SK-N-MC (cell line): ENCODE measurements around the gene GBA3.

ENCODE experiments used
- DNase-seq: peaks from one replicate; pipeline ENCODE4 v3.0.0-alpha.2; 2011; ENCODE audit warnings: low read depth, low spot score
- H3K27ac ChIP-seq: fragments of 200-600 bp; sonication (generic); 2 replicates; pipeline ENCODE4 v1.5.1; 2016; ENCODE audit warnings: mixed run types
- H3K36me3 ChIP-seq: fragments of 200-600 bp; sonication (generic); 2 replicates; pipeline ENCODE4 v1.6.1; 2017; ENCODE audit warnings: antibody characterized with exemption, low read length, mixed read lengths; ENCODE audit not compliant: insufficient read depth
- H3K4me3 ChIP-seq: fragments of 200-600 bp; sonication (generic); 2 replicates; pipeline ENCODE4 v1.5.1; 2016
- H3K9ac ChIP-seq: fragments of 200-600 bp; sonication (generic); 2 replicates; pipeline ENCODE4 v1.8.0; 2017; ENCODE audit warnings: mixed run types, mixed read lengths; ENCODE audit not compliant: insufficient read length
- H3K9me3 ChIP-seq: fragments of 200-600 bp; sonication (generic); 2 replicates; pipeline ENCODE4 v1.6.1; 2017; ENCODE audit warnings: low read depth, mild to moderate bottlenecking, antibody characterized with exemption, low read length, moderate library complexity, mixed read lengths
- EZH2 ChIP-seq: fragments of 200-600 bp; sonication (generic); IDR thresholded peaks from one replicate; pipeline ENCODE4 v1.6.1; 2017; ENCODE audit warnings: antibody characterized with exemption
- FOXP2 ChIP-seq: optimal IDR thresholded peaks from 2 replicates; pipeline ENCODE3; 2011; ENCODE audit warnings: mild to moderate bottlenecking, moderate library complexity; ENCODE audit not compliant: insufficient read depth; ENCODE audit errors: extremely low read length, control extremely low read depth
- POLR2AphosphoS5 ChIP-seq: IDR thresholded peaks from 2 replicates; pipeline ENCODE4 v1.6.1; 2012; ENCODE audit warnings: mild to moderate bottlenecking, low read depth, low read length, borderline replicate concordance

GBA3 gene

GRCh38 chr4:22824091-22824490 is 131.4 kb downstream of the GBA3 start:
- no peak for TF ChIP-seq POLR2AphosphoS5
- no peak for TF ChIP-seq FOXP2
- no peak for TF ChIP-seq EZH2
- Histone ChIP-seq H3K9ac (no peak overlapping the region), H3K36me3 (no peaks in the 10 kb centered on the region), H3K4me3 (no peak overlapping the region), H3K27ac (no peak overlapping the region), H3K9me3 (no peaks in the 10 kb centered on the region)
- DNase-seq = no peak

- H3K4me3 ChIP-seq = no peak overlapping the region
- no peaks in the 10 kb centered on the region for H3K9me3 ChIP-seq
- no peak for DNase-seq
- no peaks in the 10 kb centered on the region for H3K36me3 ChIP-seq
- no peak overlapping the region for H3K27ac ChIP-seq
- no peak for TF ChIP-seq EZH2
- TF ChIP-seq POLR2AphosphoS5 = no peak
- no peak for TF ChIP-seq FOXP2
- no peak overlapping the region for H3K9ac ChIP-seq
These were observed 149.8 kb downstream of the GBA3 start for GRCh38 chr4:22842360-22843018.

GRCh38 chr4:22848332-22848731 is 155.6 kb downstream of the GBA3 start:
- Histone ChIP-seq H3K36me3 (no peaks in the 10 kb centered on the region), H3K27ac (no peak overlapping the region), H3K9me3 (no peaks in the 10 kb centered on the region), H3K4me3 (no peak overlapping the region), H3K9ac (no peak overlapping the region)
- no peak for DNase-seq
- TF ChIP-seq EZH2 (no peak), POLR2AphosphoS5 (no peak), FOXP2 (no peak)

GRCh38 chr4:22850055-22850454 is 157.3 kb downstream of the GBA3 start:
- no peak overlapping the region for H3K27ac ChIP-seq

GRCh38 chr4:22850630-22851029 is 157.9 kb downstream of the GBA3 start:
- no peaks in the 10 kb centered on the region for H3K36me3 ChIP-seq
- no peak for DNase-seq
- no peak overlapping the region for H3K9ac ChIP-seq
- no peak overlapping the region for H3K27ac ChIP-seq
- TF ChIP-seq FOXP2 = no peak
- no peak for TF ChIP-seq POLR2AphosphoS5
- no peak for TF ChIP-seq EZH2
- no peaks in the 10 kb centered on the region for H3K9me3 ChIP-seq
- H3K4me3 ChIP-seq = no peak overlapping the region

More at GRCh38 chr4:22850055-22850454, 157.3 kb downstream of the GBA3 start:
- Histone ChIP-seq H3K36me3 (no peaks in the 10 kb centered on the region), H3K9me3 (no peaks in the 10 kb centered on the region), H3K9ac (no peak overlapping the region), H3K4me3 (no peak overlapping the region)
- no peak for TF ChIP-seq FOXP2
- no peak for TF ChIP-seq EZH2
- no peak for TF ChIP-seq POLR2AphosphoS5
- DNase-seq = no peak

GRCh38 chr4:22857411-22857810 is 164.7 kb downstream of the GBA3 start:
- Histone ChIP-seq H3K27ac (no peak overlapping the region), H3K9me3 (no peaks in the 10 kb centered on the region), H3K9ac (no peak overlapping the region), H3K4me3 (no peak overlapping the region), H3K36me3 (no peaks in the 10 kb centered on the region)
- no peak for DNase-seq
- TF ChIP-seq EZH2 (no peak), FOXP2 (no peak), POLR2AphosphoS5 (no peak)

GRCh38 chr4:22859318-22859717 is 166.6 kb downstream of the GBA3 start:
- Histone ChIP-seq H3K4me3 (no peak overlapping the region), H3K27ac (no peak overlapping the region), H3K9ac (no peak overlapping the region), H3K36me3 (no peaks in the 10 kb centered on the region), H3K9me3 (no peaks in the 10 kb centered on the region)
- no peak for TF ChIP-seq EZH2
- TF ChIP-seq FOXP2 = no peak
- no peak for TF ChIP-seq POLR2AphosphoS5
- DNase-seq = no peak
